ENCODE data around the gene MGAT4A.
"Not testable (repeated sequence)": the region's sequence is repeated elsewhere in the genome, so short reads cannot be mapped to it uniquely, and the experiment has no call there.

MGAT4A gene

GRCh38 chr2:98732430-98733051 is 1.6 kb upstream of the MGAT4A start:
- DNase-seq, result no peak
- Histone ChIP-seq H3K27me3 (replicated peaks) (peaks cover 14% of the 10 kb centered on the region), H3K4me3 (ENCODE audit: low read depth, low read length) (no peak overlapping the region), H3K27ac (no peak overlapping the region), H3K36me3 (replicated peaks) (no peaks in the 10 kb centered on the region)
- in situ Hi-C loops (cut with HindIII; ENCODE audit: low pct_ligation_motif_present, low sequenced_read_pairs), result no loop called here
- no peak for TF ChIP-seq CTCF (IDR thresholded peaks at IDR 0.05; ENCODE audit: low read depth, low read length, missing control alignments)

- in situ Hi-C loops (cut with HindIII; ENCODE audit: low pct_ligation_motif_present, low sequenced_read_pairs), result no loop called here
- H3K27ac ChIP-seq, result no peak overlapping the region
- no peak overlapping the region for H3K4me3 ChIP-seq (ENCODE audit: low read depth, low read length)
- DNase-seq, result no peak
- H3K27me3 ChIP-seq (replicated peaks), result peaks cover 14% of the 10 kb centered on the region
- no peaks in the 10 kb centered on the region for H3K36me3 ChIP-seq (replicated peaks)
- TF ChIP-seq CTCF (IDR thresholded peaks at IDR 0.05; ENCODE audit: low read depth, low read length, missing control alignments), result no peak
These were observed 990 bp upstream of the MGAT4A start for GRCh38 chr2:98731894-98732349.

- Histone ChIP-seq H3K27me3 (replicated peaks) (peaks cover 14% of the 10 kb centered on the region), H3K27ac (no peak overlapping the region), H3K4me3 (ENCODE audit: low read depth, low read length) (peak overlapping the region; percentile 15), H3K36me3 (replicated peaks) (no peaks in the 10 kb centered on the region)
- TF ChIP-seq CTCF (IDR thresholded peaks at IDR 0.05; ENCODE audit: low read depth, low read length, missing control alignments), result no peak
- in situ Hi-C loops (cut with HindIII; ENCODE audit: low pct_ligation_motif_present, low sequenced_read_pairs), result no loop called here
- DNase-seq, result no peak
These were observed 258 bp downstream of the MGAT4A start for GRCh38 chr2:98730707-98731040.

GRCh38 chr2:98730053-98730706 is 752 bp downstream of the MGAT4A start:
- H3K36me3 ChIP-seq (replicated peaks), result no peaks in the 10 kb centered on the region
- no peak for TF ChIP-seq CTCF (IDR thresholded peaks at IDR 0.05; ENCODE audit: low read depth, low read length, missing control alignments)
- H3K27me3 ChIP-seq (replicated peaks), result peaks cover 14% of the 10 kb centered on the region
- H3K27ac ChIP-seq, result no peak overlapping the region
- peak overlapping the region; percentile 15 for H3K4me3 ChIP-seq (ENCODE audit: low read depth, low read length)
- in situ Hi-C loops (cut with HindIII; ENCODE audit: low pct_ligation_motif_present, low sequenced_read_pairs), result no loop called here
- no peak for DNase-seq

- in situ Hi-C loops (cut with HindIII; ENCODE audit: low pct_ligation_motif_present, low sequenced_read_pairs), result no loop called here
- Histone ChIP-seq H3K36me3 (replicated peaks) (no peaks in the 10 kb centered on the region), H3K27me3 (replicated peaks) (peaks cover 14% of the 10 kb centered on the region), H3K4me3 (ENCODE audit: low read depth, low read length) (no peak overlapping the region), H3K27ac (no peak overlapping the region)
- TF ChIP-seq CTCF (IDR thresholded peaks at IDR 0.05; ENCODE audit: low read depth, low read length, missing control alignments), result no peak
- no peak for DNase-seq
These were observed 1.3 kb downstream of the MGAT4A start for GRCh38 chr2:98729652-98730051.

- DNase-seq; H3K27ac ChIP-seq; H3K4me3 ChIP-seq (ENCODE audit: low read depth, low read length); H3K36me3 ChIP-seq (replicated peaks); in situ Hi-C loops (cut with HindIII; ENCODE audit: low pct_ligation_motif_present, low sequenced_read_pairs): not testable (repeated sequence)
- peaks cover 14% of the 10 kb centered on the region for H3K27me3 ChIP-seq (replicated peaks)
These were observed 2.7 kb downstream of the MGAT4A start for GRCh38 chr2:98728088-98728718.
